Measurements from ENCODE around the gene INKA2. TPM values are rescaled to one million over a fixed set of nuclear protein-coding genes. Genes with fewer than 3 reads are reported as not detected.
A peak's percentile ranks its signal among the peaks of the same experiment; 100 is the strongest.

INKA2 gene
- total RNA-seq, result 0.65 and 1.5 TPM in 2 replicates

GRCh38 chr1:111739194-111739924 is at the start of gene INKA2:
Gene INKA2 (minus strand): TSS chr1:111739395. CDS start chr1:111739242, 153 bp downstream.

GRCh38 chr1:111755331-111756123 is 16.3 kb upstream of the INKA2 start, which contains the start of gene DDX20:
Gene DDX20 (plus strand): TSS chr1:111755901. CDS start chr1:111755925, 24 bp downstream.

Small RNA genes lying within 50 kb of the gene (small RNA-seq; reads per million reads assigned to genes)
- gene INKA2, result 1.8 reads per million, percentile 68 among the genes with 10 or more reads in this experiment

Other genes with a start within 250 kb of the INKA2 start
- not detected in 2 replicates for gene ADORA3, start 235.8 kb downstream of the INKA2 start, total RNA-seq
- gene TMIGD3, start 235.8 kb downstream of the INKA2 start, total RNA-seq, result 0.13 and 0.54 TPM in 2 replicates
- 33.1 and 37.1 TPM in 2 replicates for gene RAP1A, start 119.6 kb downstream of the INKA2 start, total RNA-seq
- gene DDX20, start 16.5 kb upstream of the INKA2 start, total RNA-seq, result 14.2 and 15.0 TPM in 2 replicates

Data from articular chondrocyte of knee joint (primary cell).